IgD-negative memory B cell (primary cell): ENCODE data around the gene HM13. TPM values are rescaled to one million over a fixed set of nuclear protein-coding genes. Genes with fewer than 3 reads are reported as not detected.

ENCODE experiments used
- H3K27ac Mint-ChIP-seq, 3 donors: one replicate each; pipeline ENCODE4 v1.8.0; 2020 to 2022; ENCODE audit warnings: mild to moderate bottlenecking in 3 of 3, mixed read lengths in 3 of 3, moderate library complexity in 1 of 3
- H3K27me3 Mint-ChIP-seq: one replicate; pipeline ENCODE4 v1.8.0; 2021; ENCODE audit warnings: mixed read lengths
- H3K36me3 Mint-ChIP-seq: one replicate; pipeline ENCODE4 v1.8.0; 2020; ENCODE audit warnings: mild to moderate bottlenecking, mixed read lengths
- H3K4me1 Mint-ChIP-seq, 3 donors: one replicate each; pipeline ENCODE4 v1.8.0; 2020 to 2022; ENCODE audit warnings: mixed read lengths in 3 of 3, mild to moderate bottlenecking in 1 of 3
- H3K4me3 Mint-ChIP-seq, 4 donors: one replicate each; pipeline ENCODE4 v1.8.0; 2020 to 2022; ENCODE audit warnings: mild to moderate bottlenecking in 4 of 4, mixed read lengths in 4 of 4, moderate library complexity in 3 of 4
- H3K9me3 Mint-ChIP-seq, 3 donors: one replicate each; pipeline ENCODE4 v1.8.0; 2020 to 2021; ENCODE audit warnings: mixed read lengths in 3 of 3, mild to moderate bottlenecking in 1 of 3
- polyA plus RNA-seq: library from polyadenylated mRNA; unstranded; fragments of 300-500 nt; fragmentation: Illumina TruSeq; gene quantifications from one replicate; pipeline ENCODE4 v1.2.3, GENCODE V29; 2021

HM13 gene
- polyA plus RNA-seq, 1 donor from 2014 or later, result 109 TPM

GRCh38 chr20:31565699-31566318, 51.6 kb downstream of the HM13 start:
- Mint-ChIP-seq H3K4me3 (no peak overlapping the region), H3K36me3 (no peaks in the 10 kb centered on the region), H3K4me1 (peaks cover 2 to 5% (median 4%) of the 10 kb centered on the region in 3 donors), H3K27me3 (no peaks in the 10 kb centered on the region), H3K27ac (no peak overlapping the region), H3K9me3 (no peaks in the 10 kb centered on the region)

- Mint-ChIP-seq H3K36me3 (no peaks in the 10 kb centered on the region), H3K27me3 (no peaks in the 10 kb centered on the region), H3K4me1 (peaks cover 3 to 7% (median 4%) of the 10 kb centered on the region in 3 donors), H3K27ac (peak overlapping the region in 2 of 3 donors; percentile 36 to 55), H3K9me3 (no peaks in the 10 kb centered on the region), H3K4me3 (no peak overlapping the region)
Measured at GRCh38 chr20:31566319-31566657, 52.0 kb downstream of the HM13 start.

- Mint-ChIP-seq H3K9me3 (no peaks in the 10 kb centered on the region), H3K4me3 (no peak overlapping the region), H3K4me1 (peaks cover 4 to 10% (median 5%) of the 10 kb centered on the region in 3 donors), H3K36me3 (no peaks in the 10 kb centered on the region), H3K27ac (peak overlapping the region in 2 of 3 donors; percentile 36 to 55), H3K27me3 (no peaks in the 10 kb centered on the region)
Measured at GRCh38 chr20:31566658-31567379, 52.6 kb downstream of the HM13 start.

- Mint-ChIP-seq H3K4me1 (peaks cover 9 to 14% (median 10%) of the 10 kb centered on the region in 3 donors), H3K27ac (no peak overlapping the region), H3K9me3 (no peaks in the 10 kb centered on the region), H3K36me3 (no peaks in the 10 kb centered on the region), H3K4me3 (no peak overlapping the region), H3K27me3 (no peaks in the 10 kb centered on the region)
Measured at GRCh38 chr20:31567380-31567720, 53.1 kb downstream of the HM13 start.

- Mint-ChIP-seq H3K27me3 (no peaks in the 10 kb centered on the region), H3K4me1 (peaks cover 9 to 18% (median 9%) of the 10 kb centered on the region in 3 donors), H3K9me3 (no peaks in the 10 kb centered on the region), H3K27ac (peak overlapping the region in 1 of 3 donors; percentile 72), H3K36me3 (no peaks in the 10 kb centered on the region), H3K4me3 (no peak overlapping the region)
Measured at GRCh38 chr20:31568041-31568731, 53.9 kb downstream of the HM13 start.

GRCh38 chr20:31568773-31569162, 54.5 kb downstream of the HM13 start:
- Mint-ChIP-seq H3K27ac (no peak overlapping the region), H3K9me3 (no peaks in the 10 kb centered on the region), H3K4me3 (no peak overlapping the region), H3K4me1 (peaks cover 10 to 24% (median 15%) of the 10 kb centered on the region in 3 donors), H3K27me3 (no peaks in the 10 kb centered on the region), H3K36me3 (no peaks in the 10 kb centered on the region)

GRCh38 chr20:31569163-31570020, 55.1 kb downstream of the HM13 start:
- Mint-ChIP-seq H3K27me3 (no peaks in the 10 kb centered on the region), H3K4me3 (peak overlapping the region in 1 of 4 donors; percentile 43), H3K27ac (peak overlapping the region in 1 of 3 donors; percentile 63), H3K36me3 (no peaks in the 10 kb centered on the region), H3K9me3 (no peaks in the 10 kb centered on the region), H3K4me1 (peaks cover 14 to 28% (median 18%) of the 10 kb centered on the region in 3 donors)

- peak overlapping the region in 1 of 4 donors; percentile 43 for H3K4me3 Mint-ChIP-seq
- H3K9me3 Mint-ChIP-seq, result no peaks in the 10 kb centered on the region
- H3K27me3 Mint-ChIP-seq, result no peaks in the 10 kb centered on the region
- H3K27ac Mint-ChIP-seq, result peak overlapping the region in 1 of 3 donors; percentile 63
- H3K4me1 Mint-ChIP-seq, result peaks cover 14 to 28% (median 18%) of the 10 kb centered on the region in 3 donors
- no peaks in the 10 kb centered on the region for H3K36me3 Mint-ChIP-seq
Measured at GRCh38 chr20:31570021-31570463, 55.8 kb downstream of the HM13 start.

GRCh38 chr20:31570735-31571617, 56.7 kb downstream of the HM13 start:
- Mint-ChIP-seq H3K9me3 (no peaks in the 10 kb centered on the region), H3K27ac (peak overlapping the region in 2 of 3 donors; percentile 26 to 78), H3K4me1 (peaks cover 14 to 28% (median 18%) of the 10 kb centered on the region in 3 donors), H3K27me3 (no peaks in the 10 kb centered on the region), H3K36me3 (no peaks in the 10 kb centered on the region), H3K4me3 (peak overlapping the region in 3 of 4 donors; percentile 46 to 94 (median 84))

- H3K4me3 Mint-ChIP-seq, result peak overlapping the region; percentile 82 to 94 (median 92)
- H3K27ac Mint-ChIP-seq, result peak overlapping the region; percentile 71 to 87 (median 78)
- H3K9me3 Mint-ChIP-seq, result no peaks in the 10 kb centered on the region
- peaks cover 10 to 23% (median 18%) of the 10 kb centered on the region in 3 donors for H3K4me1 Mint-ChIP-seq
- no peaks in the 10 kb centered on the region for H3K36me3 Mint-ChIP-seq
- H3K27me3 Mint-ChIP-seq, result no peaks in the 10 kb centered on the region
Measured at GRCh38 chr20:31572042-31572700, 57.9 kb downstream of the HM13 start.

- Mint-ChIP-seq H3K9me3 (no peaks in the 10 kb centered on the region), H3K4me3 (peak overlapping the region; percentile 86 to 95 (median 94)), H3K27ac (peak overlapping the region; percentile 78 to 93 (median 87)), H3K4me1 (peaks cover 10 to 23% (median 18%) of the 10 kb centered on the region in 3 donors), H3K27me3 (no peaks in the 10 kb centered on the region), H3K36me3 (no peaks in the 10 kb centered on the region)
Measured at GRCh38 chr20:31572701-31573554, 58.7 kb downstream of the HM13 start.

- Mint-ChIP-seq H3K27me3 (no peaks in the 10 kb centered on the region), H3K4me1 (peaks cover 10 to 23% (median 18%) of the 10 kb centered on the region in 3 donors), H3K9me3 (no peaks in the 10 kb centered on the region), H3K27ac (peak overlapping the region; percentile 67 to 93 (median 78)), H3K36me3 (no peaks in the 10 kb centered on the region), H3K4me3 (peak overlapping the region; percentile 86 to 95 (median 94))
Measured at GRCh38 chr20:31573555-31574321, 59.5 kb downstream of the HM13 start.
